ENCODE results near the gene AOX1.

DNA sequence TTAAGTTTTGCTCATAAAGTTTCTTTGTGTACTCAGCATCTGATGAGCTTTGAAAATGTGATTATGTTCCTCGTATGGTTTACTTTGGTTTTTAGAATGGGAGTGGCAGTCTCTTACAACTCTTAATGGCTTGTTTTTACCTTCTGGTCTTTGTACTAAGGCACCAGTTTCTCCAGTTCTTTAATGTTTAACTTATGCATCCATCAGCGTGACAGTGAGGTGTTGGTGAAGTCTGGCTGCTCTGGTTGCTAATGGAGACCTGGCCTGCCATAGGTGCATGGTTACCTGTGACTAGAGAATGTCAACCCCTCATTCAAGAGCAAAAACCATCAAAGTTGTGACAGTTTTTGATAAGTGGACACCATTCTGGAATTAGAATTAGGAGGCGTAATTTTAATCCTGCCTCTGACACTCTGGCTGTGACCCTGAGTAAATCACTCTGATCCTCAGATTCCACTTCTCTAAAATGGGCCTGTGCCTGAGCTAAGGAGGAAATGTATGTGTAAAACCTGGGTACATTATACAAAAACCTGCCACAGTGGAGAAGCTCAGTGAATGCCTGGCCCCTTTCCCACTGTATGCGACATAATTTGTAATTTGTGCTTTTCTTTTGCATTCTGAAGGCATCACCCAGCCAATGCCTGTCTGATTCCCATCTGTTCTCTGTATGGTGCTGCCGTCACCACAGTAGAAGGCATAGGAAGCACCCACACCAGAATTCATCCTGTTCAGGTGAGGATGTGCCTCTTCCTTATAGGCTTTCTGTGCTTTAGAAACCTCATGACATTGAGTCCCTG, 11.2 kb downstream of the AOX1 start:
- TF ChIP-seq CTCF (conservative IDR thresholded peaks at IDR 0.05; ENCODE audit: low read length) (no peak), EZH2phosphoT487 (IDR thresholded peaks at IDR 0.05; ENCODE audit: borderline replicate concordance) (no peak)

All from Loucy (cell line).